HG02885 (cell line): ENCODE data around the gene SNED1.

Experiments
- ATAC-seq: cut with Tn5 transposase; IDR thresholded peaks from one replicate; pipeline ENCODE4 v1.9.1; 2021; ENCODE audit warnings: mild to moderate bottlenecking; ENCODE audit not compliant: unreplicated experiment, poor library complexity

Gene SNED1

DNA sequence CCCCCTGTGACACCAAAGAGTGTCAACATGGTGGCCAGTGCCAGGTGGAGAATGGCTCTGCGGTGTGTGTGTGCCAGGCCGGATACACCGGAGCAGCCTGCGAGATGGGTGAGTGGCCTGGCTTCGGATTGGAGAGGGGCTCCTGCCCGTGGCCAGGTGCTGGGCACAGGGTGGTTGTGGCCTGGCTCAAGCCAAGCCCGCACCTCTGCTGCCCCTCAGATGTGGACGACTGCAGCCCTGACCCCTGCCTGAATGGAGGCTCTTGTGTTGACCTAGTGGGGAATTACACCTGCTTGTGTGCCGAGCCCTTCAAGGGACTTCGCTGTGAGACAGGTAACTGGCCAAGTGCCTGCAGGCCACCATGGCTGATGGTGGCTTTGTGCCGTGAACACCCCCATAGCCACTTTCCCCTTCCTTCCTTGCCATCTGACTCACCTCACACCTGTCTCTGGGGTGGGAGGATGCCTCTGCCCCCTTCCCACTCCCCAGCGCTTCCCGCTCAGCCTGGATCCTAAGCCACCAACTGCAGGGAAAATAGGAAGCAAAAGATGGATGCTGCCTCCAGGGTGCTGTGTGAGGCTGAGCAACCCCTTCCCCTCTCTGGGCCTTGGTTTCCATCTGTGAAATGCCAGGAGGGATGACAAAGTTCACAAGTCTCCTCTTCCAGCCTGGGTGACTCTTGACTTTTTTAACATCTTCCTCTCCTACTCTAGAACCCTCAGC is 41.8 kb downstream of the SNED1 start:
- ATAC-seq = no peak

DNA sequence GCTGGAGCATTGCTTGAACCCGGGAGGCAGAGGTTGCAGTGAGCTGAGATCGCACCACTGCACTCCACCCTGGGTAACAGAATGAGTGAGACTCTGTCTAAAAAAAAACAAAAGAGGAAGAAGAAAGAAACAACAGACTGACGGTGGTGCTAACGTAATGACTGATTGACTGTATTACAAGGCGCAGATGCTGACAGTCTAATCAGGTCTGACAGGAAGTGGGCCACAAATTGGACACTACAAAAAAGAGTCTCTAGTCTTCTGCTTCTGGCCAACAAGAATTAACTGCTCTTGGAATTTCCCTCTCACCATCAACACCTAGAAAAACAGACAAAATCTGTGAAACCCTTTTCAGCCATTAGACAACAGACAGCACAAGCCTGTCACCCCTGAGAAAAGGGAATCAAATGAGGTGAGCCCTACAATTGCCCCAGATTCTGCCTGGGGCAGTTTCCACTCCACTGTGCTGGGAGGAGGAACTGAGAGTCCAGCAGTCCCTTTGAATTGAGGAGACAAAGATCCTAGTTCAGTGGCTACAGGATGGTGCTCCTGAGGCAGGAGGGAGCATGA is 43.3 kb downstream of the SNED1 start:
- peak; percentile 71 for ATAC-seq

DNA sequence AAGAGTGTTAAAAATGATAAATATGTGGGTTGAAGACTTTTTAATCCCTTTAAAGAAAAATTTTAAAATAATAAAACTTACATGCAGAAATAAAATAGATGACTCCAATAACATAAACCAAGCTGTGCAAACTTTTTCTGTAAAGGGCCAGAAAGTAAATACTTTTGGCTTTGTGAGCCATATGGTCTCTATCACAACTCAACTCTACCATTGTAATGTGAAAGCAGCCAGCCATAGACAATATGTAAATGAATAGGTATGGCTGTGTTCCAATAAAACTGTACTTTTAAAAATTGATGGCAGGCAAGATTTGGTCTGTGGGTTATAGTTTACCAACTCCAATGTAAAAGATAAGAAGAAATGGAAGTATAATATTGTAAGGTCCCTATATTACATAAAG is 45.2 kb downstream of the SNED1 start:
- ATAC-seq = no peak

DNA sequence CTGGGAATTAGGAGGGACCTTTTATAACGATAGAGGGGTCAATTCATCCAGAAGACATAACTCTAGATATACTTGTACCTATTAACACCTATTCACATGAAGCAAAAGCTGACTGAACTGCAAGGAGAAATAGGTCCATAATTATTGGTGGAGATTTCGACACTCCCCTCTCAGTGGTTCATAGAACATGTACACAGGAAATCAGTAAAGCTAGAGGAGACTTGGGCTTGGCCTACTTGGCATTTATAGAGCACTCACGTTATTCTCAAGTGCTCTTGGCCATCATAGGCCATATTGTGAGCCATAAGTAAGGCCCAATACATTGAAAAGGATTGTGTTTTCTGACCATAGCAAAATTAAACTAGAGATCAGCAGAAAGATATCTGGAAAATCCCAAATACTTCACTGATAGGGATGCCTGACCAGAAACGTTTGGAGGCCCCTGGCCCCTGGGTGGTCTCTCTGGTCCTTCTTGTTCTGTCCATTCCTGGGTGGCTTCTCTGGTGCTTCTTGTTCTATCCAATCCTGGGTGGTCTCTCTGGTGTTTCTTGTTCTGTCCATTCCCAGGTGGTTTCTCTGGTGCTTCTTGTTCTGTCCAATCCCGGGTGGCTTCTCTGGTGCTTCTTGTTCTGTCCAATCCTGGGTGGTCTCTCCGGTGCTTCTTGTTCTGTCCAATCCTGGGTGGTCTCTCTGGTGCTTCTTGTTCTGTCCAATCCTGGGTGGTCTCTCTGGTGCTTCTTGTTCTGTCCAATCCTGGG is 49.0 kb downstream of the SNED1 start:
- no peak for ATAC-seq

DNA sequence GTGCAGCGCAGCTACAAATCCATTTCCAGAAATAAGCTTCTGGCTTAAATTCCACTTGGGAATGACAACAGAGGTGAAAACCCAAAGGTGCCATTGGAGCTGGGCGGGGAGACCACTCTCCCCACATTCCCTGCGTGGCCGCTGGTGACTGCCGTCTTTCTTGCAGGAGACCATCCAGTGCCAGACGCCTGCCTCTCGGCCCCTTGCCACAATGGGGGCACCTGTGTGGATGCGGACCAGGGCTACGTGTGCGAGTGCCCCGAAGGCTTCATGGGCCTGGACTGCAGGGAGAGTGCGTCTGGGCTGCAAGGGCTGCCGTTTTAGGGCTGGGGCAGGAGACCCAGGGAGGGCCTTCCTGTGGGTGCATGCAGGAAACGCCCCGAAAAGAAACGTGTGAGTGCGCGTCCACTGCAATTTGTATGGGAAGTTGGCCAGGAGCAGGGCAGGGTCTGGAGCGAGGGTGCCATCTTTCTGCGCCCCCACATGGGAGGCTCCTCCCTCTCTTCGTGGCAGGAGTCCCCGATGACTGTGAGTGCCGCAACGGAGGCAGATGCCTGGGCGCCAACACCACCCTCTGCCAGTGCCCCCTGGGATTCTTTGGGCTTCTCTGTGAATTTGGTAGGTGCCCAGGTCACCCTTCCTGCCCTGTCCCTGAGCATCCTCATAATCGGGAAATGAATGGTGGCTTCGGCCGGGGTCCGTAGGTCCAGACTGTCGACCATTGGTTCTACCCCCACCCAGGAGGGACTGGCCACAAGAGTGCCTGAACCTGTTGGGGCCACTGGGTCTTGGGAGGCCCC is 49.9 kb downstream of the SNED1 start:
- no peak for ATAC-seq

DNA sequence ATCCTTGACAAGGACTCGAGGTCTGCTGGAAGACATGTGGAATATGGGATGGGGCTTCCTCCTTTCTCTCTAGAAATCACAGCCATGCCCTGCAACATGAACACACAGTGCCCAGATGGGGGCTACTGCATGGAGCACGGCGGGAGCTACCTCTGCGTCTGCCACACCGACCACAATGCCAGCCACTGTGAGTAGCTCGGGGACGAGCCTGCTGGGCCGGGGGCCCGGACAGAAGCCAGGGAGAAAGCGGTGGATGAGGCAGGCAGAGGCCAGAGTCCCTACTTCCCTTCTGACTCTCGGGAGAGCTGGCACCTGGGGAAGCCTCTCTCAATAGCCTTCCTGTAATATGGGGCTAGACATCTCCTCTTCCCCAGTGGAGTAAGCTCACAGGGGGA is 50.5 kb downstream of the SNED1 start:
- ATAC-seq = no peak

DNA sequence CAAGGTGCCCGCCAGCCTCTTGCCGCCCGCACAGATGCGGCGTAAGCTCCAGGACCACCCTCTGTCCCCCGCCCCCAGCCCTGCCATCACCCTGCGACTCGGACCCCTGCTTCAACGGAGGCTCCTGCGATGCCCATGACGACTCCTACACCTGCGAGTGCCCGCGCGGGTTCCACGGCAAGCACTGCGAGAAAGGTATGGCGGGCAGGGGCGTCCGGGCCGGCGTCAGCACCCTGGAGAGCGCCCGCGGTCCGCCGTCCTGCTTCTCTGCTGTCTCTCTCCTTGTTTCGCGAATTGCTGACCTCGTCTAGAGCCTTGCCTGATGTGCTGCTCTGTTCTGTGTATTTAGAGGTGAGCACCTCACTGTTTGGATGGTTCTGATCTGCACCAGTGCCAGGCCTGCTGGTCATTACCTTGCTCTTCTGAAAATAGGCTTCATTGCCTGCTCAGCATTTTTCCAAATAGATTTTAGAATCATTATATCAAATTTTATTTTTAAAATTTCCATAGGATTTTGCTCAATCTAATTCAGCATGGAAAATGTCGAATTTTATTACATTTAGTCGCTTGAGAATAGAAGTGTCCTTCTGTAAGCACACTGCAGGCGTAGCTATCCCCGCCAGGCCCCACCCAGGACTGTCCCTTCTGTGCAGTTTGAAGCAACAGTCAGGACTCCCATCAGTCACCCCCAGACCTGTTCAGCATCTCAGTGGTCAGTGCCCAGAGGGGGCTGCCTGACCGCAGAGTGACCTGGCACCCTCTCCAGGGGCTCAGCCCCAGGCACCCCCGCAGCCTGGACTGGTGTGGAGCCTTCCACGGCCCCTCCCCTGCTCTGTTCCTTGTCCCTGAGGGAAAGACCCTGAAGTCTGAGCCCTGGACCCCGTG is 51.6 kb downstream of the SNED1 start:
- ATAC-seq = no peak

DNA sequence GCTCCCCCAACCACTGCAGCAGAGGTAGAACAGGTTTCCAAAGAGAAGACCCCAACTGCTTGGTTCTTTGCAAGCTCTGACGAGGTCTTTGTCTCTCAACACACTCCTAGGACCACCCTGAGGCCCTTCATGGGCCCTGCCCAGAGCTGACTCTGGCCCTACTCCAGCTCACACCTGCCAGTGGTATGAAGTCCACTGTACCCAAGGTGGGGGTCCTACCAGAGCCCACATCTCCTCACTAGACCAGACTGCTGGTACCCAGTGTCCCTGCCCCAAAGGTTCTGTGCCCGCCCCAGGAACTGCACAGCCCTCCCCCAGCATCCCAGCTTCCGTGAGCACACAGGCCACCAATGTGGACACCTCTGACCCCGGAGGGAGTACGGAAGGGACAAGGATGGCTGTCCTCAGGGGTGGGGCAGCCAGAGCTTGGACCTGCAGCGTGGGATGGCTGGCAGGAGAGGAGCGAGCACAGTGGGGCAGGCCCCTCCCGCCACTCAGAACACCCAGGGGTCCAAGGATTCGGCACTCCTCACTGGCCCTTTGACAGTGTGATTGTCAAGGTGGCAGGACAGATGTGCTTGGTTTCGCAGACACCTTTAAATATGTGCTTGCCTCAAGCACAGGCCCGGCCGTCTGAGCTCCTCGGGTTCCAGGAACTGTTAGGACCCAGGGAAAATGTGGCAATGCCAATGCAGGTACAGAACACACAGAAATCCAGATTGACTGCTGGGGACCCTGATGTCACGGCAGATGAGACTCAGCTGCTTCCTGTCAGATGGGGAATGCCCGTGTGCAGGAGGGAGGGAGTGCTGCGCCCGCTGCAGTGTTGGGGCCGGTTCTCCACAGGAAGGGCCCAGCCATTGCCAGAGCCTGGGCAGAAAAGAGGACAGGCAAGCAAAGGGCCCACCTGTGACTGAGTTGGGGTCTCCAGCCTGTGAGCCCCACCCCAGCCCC is 52.5 kb downstream of the SNED1 start:
- no peak for ATAC-seq

DNA sequence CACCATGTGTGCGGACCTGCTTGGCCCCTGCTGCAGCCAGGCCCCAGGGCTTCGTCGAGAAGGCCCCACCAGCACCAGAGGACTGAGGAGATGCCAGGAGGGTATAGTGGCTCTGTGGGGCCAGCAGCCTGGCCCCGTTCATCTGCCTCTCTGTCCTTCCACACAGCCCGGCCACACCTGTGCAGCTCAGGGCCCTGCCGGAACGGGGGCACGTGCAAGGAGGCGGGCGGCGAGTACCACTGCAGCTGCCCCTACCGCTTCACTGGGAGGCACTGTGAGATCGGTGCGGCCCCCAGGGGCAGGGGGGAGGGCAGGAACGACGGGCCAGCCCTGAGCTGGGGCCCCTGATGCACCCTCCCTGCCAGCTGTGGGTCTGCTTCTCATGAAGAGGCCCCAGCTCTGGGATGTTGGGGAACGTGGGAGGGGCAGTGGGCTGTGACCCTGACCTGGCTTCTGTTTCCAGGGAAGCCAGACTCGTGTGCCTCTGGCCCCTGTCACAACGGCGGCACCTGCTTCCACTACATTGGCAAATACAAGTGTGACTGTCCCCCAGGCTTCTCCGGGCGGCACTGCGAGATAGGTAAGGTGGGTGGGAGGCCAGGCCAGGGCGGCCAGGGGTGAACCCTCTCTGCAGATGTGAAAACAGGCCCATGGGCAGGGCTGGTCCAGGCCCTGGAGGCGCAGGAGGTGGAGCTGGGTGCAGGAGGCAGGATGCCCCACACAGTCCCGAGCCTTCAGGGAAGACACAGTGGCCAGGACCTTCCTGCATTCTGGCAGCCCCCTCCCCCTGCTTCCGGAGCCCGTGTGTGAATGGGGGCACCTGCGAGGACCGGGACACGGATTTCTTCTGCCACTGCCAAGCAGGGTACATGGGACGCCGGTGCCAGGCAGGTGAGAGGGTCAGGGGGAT is 53.4 kb downstream of the SNED1 start:
- no peak for ATAC-seq

DNA sequence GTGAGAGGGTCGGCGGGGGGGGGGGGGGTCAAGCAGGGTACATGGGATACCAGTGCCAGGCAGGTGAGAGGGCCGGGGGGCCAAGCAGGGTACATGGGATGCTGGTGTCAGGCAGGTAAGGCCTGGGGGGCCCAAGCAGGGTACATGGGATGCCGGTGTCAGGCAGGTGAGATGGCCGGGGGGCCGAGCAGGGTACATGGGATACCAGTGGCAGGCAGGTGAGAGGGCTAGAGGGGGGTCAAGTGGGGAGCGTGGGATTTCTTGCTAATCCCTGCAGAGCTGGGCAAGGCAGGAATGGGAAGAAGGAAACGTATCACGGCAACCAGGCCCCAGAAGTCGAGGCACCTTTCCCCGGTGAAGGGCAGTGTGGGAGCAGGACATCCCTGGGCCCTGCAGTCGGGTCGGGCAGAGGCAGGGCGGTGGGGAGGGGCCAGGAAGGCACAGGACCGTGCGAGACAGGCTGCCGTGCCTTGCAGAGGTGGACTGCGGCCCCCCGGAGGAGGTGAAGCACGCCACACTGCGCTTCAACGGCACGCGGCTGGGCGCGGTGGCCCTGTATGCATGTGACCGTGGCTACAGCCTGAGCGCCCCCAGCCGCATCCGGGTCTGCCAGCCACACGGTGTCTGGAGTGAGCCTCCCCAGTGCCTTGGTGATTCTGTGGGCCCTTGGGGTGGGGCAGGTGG is 54.4 kb downstream of the SNED1 start:
- ATAC-seq = no peak

DNA sequence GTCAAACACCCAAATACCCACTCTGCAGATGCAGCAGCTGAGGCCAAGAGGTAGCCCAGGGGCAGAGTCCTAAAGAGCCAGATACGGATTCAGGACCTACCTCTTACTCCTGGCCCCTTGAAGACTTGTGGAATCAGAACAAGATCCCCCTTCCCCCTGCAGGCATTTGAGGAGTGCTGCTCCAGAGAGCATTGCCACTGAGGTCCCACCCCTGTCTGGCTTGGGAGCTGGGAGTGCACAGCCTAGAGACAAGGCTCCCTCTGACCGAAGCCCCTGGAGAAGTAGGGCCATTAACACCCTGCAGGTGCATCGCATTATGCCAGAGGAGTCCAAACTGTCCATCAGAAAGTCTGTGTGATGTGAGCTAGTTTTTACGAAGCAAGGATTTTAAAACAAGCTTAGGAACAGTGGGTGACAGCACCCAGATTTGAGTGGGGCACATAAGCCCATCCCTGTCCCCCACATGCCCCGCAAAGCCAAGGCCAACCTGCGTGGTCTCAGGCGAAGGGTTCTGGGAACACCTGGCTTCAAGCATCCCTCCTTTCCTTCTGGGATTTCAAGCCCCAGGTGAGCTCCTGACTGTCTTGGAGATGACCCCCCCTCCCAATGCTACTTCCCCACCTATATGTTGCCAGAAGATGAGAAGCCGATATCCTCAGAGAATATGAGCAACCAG is 55.3 kb downstream of the SNED1 start:
- no peak for ATAC-seq

DNA sequence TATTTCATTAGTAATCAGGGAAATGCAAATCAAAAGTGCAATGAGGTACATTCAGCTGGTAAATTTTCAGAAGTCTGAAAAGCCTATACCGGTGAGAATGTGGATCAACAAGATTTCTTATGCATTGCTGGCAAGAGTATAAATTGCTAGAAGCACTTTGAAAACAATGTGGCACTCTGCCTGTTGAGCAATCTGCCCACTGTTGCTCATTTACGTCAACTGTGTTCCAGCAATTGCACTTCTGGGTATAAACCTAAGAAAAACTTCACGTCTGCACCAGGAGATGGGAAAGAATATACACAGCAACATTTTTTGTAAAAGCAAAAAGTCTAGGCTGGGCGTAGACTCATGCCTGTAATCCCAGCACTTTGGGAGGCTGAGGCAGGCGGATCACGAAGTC is 62.9 kb downstream of the SNED1 start:
- ATAC-seq = no peak

DNA sequence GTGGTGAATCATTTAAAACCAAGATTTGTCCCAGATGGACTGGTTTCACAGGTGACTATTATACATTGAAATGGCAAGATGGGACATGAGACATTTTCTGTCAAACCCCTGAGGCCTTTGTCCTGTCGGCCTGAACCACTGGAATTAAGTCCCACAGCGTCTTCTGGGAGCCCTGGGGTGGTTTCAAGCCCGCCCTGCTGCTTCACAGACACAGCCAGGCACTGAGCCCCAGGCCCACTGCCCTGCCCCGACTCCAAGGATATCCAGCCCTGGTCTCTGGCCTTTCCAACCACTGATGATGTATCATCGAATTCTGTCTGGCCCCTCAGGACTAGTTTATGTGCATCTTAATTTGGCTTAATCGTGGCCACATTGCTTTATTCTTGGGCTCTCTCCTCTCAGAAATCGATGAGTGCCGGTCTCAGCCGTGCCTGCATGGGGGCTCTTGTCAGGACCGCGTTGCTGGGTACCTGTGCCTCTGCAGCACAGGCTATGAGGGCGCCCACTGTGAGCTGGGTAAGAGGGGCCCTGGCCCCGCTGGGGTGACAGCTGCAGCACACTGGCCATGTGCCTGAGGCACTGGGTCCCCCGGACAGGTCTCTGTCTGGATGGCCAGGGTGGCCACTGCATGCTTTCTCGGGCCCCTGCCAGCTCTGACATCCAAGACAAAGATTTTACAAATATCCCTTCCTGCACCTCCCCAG is 64.1 kb downstream of the SNED1 start:
- ATAC-seq = no peak

DNA sequence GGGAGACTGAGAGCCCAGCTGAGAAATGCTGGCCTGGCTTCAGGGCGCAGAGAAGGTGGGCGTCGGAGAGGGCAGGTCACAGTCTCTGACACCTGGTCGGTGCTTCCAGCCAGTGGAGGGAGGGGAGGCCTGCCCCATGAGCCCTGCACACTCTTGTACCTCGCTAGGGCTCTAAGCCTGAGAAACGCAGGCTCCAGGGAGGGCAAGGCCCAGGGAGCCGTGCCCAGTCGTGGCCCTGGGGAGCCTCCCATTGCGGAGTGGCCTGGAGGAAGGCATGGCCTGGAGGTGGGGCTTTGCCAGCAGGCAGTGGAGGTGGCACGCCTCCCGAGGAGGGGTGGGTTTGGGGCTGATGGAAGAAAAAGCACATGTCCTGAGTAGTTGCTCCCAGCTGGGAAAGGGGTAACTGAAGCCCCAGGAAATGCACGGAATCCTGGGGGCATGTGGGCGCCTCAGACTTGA is 64.7 kb downstream of the SNED1 start:
- no peak for ATAC-seq

DNA sequence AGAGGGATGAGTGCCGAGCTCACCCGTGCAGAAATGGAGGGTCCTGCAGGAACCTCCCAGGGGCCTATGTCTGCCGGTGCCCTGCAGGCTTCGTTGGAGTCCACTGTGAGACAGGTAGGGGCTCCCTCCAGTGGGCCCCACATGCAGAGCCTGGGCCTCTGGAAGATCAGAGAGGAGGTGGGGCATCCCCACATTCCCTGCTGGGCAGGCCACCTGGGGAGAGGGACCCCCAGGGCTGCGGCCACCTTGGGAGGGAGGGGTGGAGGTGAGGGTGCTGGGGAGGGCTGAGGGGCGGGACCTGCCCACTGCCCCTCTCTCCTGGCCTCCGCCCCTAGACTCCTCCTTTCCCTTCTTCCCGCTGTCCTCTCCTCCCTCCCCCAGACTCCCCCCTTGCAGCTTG is 65.2 kb downstream of the SNED1 start:
- ATAC-seq = no peak
